Esophagus muscularis mucosa (tissue), 3 donors: ENCODE measurements around the gene CISH.

Source experiments
- POLR2AphosphoS5 ChIP-seq, 2 donors: sonication (generic); formaldehyde crosslinking; IDR thresholded peaks; one replicate each; pipeline ENCODE4 v1.6.1; 2017; ENCODE audit warnings: antibody characterized with exemption in 2 of 2
- TF ChIP-seq, protein P1 (sequence below), 3 experiments: fragments of 200-600 bp in 2 of 3; fragments of 450-650 bp in 1 of 3; sonication (generic) in 2 of 3; IDR thresholded peaks; one replicate each; pipeline ENCODE4 v1.5.1; 2017 to 2019; ENCODE audit warnings: antibody characterized with exemption in 3 of 3, mild to moderate bottlenecking in 2 of 3, moderate library complexity in 1 of 3

DNA sequence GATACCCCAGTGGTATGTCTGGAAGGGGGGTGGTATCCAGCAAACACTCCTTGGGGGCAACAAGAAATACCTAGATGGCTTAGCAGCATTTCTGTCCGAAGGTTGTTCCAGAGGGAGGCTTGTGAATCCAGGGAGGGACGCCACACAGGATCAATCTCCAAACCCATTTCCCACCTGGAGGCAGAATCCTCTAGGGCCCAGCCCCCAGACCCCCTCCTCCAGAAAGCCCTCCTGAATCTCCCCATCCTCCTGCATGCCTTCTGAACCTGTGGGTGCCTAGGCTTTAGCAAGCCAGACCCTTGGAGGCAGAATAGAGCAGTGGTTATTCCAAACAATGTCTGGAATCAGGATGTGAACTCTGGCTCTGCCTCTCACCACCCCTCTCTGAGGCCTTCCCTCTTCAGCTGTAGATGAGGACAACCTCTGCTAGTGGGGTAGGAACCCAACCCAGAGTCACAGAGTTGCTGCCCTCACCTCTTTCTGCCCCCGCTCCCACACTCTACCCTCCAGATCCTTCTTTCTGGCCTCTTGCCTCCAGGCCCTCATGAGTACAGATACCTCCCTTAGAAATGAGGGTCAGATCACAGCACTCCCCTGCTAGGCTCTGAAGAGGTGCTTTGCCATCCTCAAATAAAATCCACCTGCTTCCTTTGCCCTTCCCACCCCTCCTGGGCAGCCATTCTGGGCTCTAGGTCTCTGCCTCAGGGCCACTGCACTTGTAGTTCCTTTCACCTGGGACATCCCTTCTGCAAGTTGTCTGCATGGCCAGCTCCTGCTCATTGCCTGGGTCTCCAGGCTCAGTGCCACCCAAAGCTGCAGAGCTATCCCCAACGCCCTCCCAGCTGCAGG, 8.1 kb downstream of the CISH start:
- TF ChIP-seq, protein P1, sequence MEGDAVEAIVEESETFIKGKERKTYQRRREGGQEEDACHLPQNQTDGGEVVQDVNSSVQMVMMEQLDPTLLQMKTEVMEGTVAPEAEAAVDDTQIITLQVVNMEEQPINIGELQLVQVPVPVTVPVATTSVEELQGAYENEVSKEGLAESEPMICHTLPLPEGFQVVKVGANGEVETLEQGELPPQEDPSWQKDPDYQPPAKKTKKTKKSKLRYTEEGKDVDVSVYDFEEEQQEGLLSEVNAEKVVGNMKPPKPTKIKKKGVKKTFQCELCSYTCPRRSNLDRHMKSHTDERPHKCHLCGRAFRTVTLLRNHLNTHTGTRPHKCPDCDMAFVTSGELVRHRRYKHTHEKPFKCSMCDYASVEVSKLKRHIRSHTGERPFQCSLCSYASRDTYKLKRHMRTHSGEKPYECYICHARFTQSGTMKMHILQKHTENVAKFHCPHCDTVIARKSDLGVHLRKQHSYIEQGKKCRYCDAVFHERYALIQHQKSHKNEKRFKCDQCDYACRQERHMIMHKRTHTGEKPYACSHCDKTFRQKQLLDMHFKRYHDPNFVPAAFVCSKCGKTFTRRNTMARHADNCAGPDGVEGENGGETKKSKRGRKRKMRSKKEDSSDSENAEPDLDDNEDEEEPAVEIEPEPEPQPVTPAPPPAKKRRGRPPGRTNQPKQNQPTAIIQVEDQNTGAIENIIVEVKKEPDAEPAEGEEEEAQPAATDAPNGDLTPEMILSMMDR (IDR thresholded peaks at IDR 0.05): no peak
- TF ChIP-seq POLR2AphosphoS5 (IDR thresholded peaks at IDR 0.05): no peak
